ENCODE data around the gene TEKT2. TPM values are rescaled to one million over a fixed set of nuclear protein-coding genes. Genes with fewer than 3 reads are reported as not detected.

TEKT2 gene
- polyA plus RNA-seq, 1 experiment: 0.10 TPM

DNA sequence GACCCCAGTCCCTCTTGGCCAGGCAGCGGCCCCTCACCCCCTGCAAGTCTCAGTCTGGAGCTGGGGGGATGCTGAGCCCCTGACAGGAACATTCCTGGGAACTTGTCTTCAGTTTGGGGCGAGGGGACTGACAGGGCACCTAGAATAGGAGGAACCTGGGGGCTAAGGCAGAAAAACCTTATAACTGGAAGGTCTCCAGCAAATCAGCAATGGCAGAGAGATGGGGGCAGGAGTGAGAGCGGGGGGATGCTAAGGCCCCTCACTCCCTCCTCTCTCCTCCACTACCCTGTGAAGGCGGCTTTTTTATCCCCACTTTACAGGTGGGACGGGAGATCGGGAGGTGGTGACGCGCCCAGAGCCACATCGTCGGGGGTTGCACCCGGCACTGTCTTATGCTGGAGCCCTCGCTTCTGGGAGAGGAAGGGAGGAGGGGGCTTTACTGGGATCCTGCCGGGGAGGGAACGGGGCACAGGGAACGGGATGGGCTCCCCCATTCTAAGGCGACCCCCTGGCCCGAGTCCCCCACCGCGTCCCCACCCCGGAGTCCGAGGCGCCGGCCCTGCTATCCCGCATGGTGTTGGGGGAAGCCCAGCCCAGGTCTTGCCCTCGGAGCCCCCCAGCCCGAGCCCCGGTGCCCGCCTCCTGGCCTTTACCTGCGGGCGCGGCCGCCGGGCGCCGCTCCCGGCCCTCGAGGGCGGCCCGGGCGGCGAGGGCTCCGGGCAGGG, 40.7 kb downstream of the TEKT2 start:
- no peak for DNase-seq (ENCODE audit: low read depth)
- Histone ChIP-seq H3K36me3 (ENCODE audit: control insufficient read depth, insufficient read depth, low read length) (no peaks in the 10 kb centered on the region), H3K4me3 (ENCODE audit: low read depth, low read length) (peak overlapping the region; percentile 12; the same call in 1 of the 2 replicates), H3K27me3 (ENCODE audit: control insufficient read depth, insufficient read depth, low read length) (peaks cover 3% of the 10 kb centered on the region; the same call in 1 of the 2 replicates)
- CTCF ChIA-PET: no interaction called here
- POLR2A ChIA-PET: no interaction called here
- TF ChIP-seq, protein P1, sequence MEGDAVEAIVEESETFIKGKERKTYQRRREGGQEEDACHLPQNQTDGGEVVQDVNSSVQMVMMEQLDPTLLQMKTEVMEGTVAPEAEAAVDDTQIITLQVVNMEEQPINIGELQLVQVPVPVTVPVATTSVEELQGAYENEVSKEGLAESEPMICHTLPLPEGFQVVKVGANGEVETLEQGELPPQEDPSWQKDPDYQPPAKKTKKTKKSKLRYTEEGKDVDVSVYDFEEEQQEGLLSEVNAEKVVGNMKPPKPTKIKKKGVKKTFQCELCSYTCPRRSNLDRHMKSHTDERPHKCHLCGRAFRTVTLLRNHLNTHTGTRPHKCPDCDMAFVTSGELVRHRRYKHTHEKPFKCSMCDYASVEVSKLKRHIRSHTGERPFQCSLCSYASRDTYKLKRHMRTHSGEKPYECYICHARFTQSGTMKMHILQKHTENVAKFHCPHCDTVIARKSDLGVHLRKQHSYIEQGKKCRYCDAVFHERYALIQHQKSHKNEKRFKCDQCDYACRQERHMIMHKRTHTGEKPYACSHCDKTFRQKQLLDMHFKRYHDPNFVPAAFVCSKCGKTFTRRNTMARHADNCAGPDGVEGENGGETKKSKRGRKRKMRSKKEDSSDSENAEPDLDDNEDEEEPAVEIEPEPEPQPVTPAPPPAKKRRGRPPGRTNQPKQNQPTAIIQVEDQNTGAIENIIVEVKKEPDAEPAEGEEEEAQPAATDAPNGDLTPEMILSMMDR (IDR thresholded peaks at IDR 0.05; ENCODE audit: insufficient read depth, low read depth, low read length): no peak

DNA sequence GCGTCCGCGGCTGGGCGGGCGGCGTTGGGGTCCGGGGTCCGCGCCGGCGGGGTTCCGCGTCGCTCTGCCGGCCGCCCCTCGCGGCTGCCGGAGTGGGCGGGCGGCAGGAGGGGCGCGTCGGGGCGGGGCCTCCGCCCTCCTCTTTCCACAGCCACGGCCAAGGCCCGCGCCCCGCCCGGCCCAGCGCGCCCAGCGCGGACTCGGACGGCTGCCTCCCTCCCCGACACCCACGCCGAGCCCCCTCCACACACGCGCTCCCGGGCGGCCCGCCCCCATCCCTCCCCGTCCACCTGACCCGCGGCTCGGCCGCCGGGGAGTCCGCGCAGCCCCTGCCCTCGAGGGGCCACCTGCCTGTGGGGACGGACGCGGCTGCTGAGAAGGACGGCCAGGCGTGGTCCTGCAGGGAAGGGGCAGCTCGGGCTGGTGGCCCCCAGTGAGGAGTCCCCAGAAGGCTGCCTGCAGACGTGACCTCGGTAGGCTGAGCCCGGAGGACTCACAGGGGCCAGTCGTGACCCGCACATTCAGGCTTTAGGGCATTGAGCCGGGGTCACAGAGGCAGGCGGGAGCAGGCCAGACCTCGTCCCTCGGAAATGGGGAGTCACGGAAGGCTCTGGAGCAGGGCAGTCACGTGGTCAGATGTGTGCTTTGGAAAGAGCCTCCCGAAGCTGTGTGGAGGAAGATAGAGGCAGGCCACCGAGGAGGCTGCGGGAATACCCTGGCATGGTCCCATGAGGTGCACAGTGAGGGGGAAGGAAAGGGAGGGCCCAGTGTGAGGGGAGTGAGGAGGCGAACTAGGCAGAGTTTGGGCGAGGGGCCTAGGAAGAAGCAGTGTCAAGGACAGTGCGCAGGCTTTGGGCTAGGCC, 41.5 kb downstream of the TEKT2 start, which contains the start of gene COL8A2:
Gene COL8A2, minus strand, starts transcription at position 94 of the 863 bp plus-strand sequence. CDS start 24,980 bp downstream, outside the sequence.
- no peaks in the 10 kb centered on the region for H3K36me3 ChIP-seq (ENCODE audit: control insufficient read depth, insufficient read depth, low read length)
- TF ChIP-seq, protein P1 (IDR thresholded peaks at IDR 0.05; ENCODE audit: insufficient read depth, low read depth, low read length): no peak
- H3K27me3 ChIP-seq (ENCODE audit: control insufficient read depth, insufficient read depth, low read length): peaks cover 3% of the 10 kb centered on the region; the same call in 1 of the 2 replicates
- ChIA-PET POLR2A (no interaction called here), CTCF (no interaction called here)
- H3K4me3 ChIP-seq (ENCODE audit: low read depth, low read length): peak within 1 kb of the TSS; percentile 16
- no peak for DNase-seq (ENCODE audit: low read depth)

DNA sequence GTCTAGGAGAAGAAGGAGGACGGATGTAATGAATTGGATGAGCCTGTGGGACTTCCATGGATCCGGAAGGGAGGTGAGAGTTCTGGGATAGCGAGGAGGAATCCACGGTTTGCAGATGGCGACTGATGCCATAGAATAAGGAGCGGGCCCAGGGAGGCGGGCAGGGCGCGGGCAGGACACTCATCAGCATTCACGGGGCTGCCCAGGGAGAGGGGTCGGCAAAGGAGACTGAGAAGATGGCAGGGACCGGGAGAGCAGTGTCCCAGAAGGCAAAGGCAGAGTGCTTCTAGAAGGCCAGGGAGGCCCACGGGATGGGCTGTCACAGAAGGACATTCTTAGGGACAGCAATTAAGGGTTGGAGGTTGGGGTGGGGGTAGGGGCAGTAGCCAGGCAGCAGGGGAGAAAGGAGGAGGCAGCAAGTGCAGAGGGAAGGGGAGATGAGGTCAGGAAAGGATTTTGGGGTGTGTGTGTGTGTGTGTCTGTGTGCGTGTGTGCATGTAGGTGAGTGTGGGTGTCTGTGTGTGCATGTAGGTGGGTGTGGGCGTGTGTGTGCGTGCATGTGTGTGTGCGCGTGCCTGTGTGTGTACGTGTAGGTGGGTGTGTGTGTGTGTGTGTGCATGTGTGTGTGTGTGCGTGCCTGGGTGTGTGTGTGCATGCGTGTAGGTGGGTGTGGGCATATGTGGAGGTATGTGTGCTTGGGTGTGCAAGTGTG, 42.3 kb downstream of the TEKT2 start:
- Histone ChIP-seq H3K27me3 (ENCODE audit: control insufficient read depth, insufficient read depth, low read length) (peaks cover 3% of the 10 kb centered on the region; the same call in 1 of the 2 replicates), H3K4me3 (ENCODE audit: low read depth, low read length) (no peak overlapping the region), H3K36me3 (ENCODE audit: control insufficient read depth, insufficient read depth, low read length) (no peaks in the 10 kb centered on the region)
- ChIA-PET CTCF (no interaction called here), POLR2A (interaction anchor here (0.6 kb wide), 1 partner anchor 14 kb away, joined by 3 read pairs; no protein-coding TSS in a partner anchor)
- DNase-seq (ENCODE audit: low read depth): no peak
- TF ChIP-seq, protein P1 (IDR thresholded peaks at IDR 0.05; ENCODE audit: insufficient read depth, low read depth, low read length): no peak

DNA sequence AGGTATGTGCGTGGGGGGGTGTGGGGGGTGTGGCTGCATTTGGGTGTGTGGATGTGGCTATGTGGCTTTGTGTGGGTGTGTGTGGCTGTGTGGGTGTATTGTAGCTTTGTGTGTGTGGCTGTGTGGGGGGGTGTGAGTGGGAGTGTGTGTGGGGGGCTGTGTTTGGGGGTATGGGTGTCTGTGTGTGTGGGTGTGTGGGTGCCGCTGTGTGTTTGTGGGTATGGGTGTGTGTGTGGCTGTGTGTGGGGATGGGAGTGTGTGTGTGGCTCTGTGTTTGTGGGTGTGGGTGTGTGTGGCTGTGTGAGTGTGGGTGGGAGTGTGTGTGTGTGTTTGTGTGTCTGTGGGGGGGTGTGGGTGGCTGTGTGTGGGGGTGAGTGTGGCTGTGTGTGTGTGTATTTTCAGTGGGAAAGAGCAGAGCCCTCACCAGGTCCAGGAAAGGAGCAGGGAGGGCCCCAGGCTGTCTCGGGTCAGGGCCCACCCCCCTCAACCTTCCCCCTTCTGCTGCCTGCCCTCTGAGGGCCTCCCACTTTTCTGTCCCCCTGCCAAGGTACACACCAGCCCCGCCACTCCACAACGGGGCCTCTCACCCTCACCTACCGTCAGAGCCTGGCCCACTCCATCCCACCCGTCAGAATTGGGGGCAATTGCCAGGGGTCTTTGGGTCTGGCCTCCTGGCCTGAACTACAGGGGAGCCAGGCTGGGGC, 43.1 kb downstream of the TEKT2 start:
- peaks cover 3% of the 10 kb centered on the region; the same call in 1 of the 2 replicates for H3K27me3 ChIP-seq (ENCODE audit: control insufficient read depth, insufficient read depth, low read length)
- CTCF ChIA-PET: interaction anchor here (0.6 to 12.1 kb wide), 3 partner anchors 9 to 25 kb away, joined by 3 to 382 read pairs (median 5); no protein-coding TSS in a partner anchor
- no peak for DNase-seq (ENCODE audit: low read depth)
- TF ChIP-seq, protein P1 (IDR thresholded peaks at IDR 0.05; ENCODE audit: insufficient read depth, low read depth, low read length): no peak
- POLR2A ChIA-PET: interaction anchor here (0.6 kb wide), 1 partner anchor 13 kb away, joined by 3 read pairs; no protein-coding TSS in a partner anchor
- no peaks in the 10 kb centered on the region for H3K36me3 ChIP-seq (ENCODE audit: control insufficient read depth, insufficient read depth, low read length)
- no peak overlapping the region for H3K4me3 ChIP-seq (ENCODE audit: low read depth, low read length)
